PC-9 (cell line): ENCODE data around the gene PSMA5.

ENCODE experiments used
- CTCF ChIP-seq: fragments of 200-600 bp; sonication (generic); conservative IDR thresholded peaks from 2 replicates; pipeline ENCODE4 v1.6.1; 2017; ENCODE audit warnings: mixed run types, antibody characterized with exemption, mild to moderate bottlenecking, moderate library complexity
- EZH2 ChIP-seq: fragments of 200-600 bp; sonication (generic); IDR thresholded peaks from 2 replicates; pipeline ENCODE4 v1.8.0; 2017; ENCODE audit warnings: antibody characterized with exemption, low read depth

DNA sequence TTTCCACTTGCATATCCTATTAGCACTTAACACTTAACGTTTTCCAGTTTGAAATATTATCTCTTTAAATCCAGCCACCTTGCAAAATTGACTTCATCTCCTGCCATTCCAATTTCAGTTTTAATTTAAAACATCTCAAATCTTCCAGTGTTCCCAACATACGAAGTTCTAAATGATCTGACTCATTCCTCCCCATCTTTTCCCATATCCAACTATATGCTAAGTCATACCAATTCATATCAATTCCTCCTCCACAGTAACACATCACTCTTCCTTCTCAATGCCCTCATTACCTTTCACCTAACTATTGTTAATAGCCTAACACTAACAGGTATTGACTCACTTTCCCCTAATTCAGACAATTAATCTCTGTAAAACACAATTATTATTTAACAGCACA, 2.8 kb downstream of the PSMA5 start:
- TF ChIP-seq CTCF (no peak), EZH2 (no peak)
